ENCODE data around the gene FKBP7. TPM values are rescaled to one million over a fixed set of nuclear protein-coding genes. Genes with fewer than 3 reads are reported as not detected.
A peak's percentile ranks its signal among the peaks of the same experiment; 100 is the strongest.
"Not testable (repeated sequence)": the region's sequence is repeated elsewhere in the genome, so short reads cannot be mapped to it uniquely, and the experiment has no call there.

Gene FKBP7
- total and polyA plus RNA-seq, 7 donors: 2.1 to 5.6 (median 3.1) TPM

GRCh38 chr2:178473931-178474330 lies 4.5 kb downstream of the FKBP7 start:
- no peaks in the 10 kb centered on the region for H3K9me3 ChIP-seq
- no peak for DNase-seq
- H3K4me3 ChIP-seq: no peak overlapping the region
- intact Hi-C loops (cut with DNase I): no loop called here
- no peak for TF ChIP-seq CTCF (IDR thresholded peaks at IDR 0.05)
- whole genome bisulfite sequencing, 3 donors: 41 to 51% (median 45%) methylated on average over 4 of the region's 4 CpGs
- ATAC-seq: no peak
- peaks cover 9% of the 10 kb centered on the region for H3K4me1 ChIP-seq
- no peak overlapping the region for H3K27ac ChIP-seq
- H3K27me3 ChIP-seq (ENCODE audit: insufficient read depth in 3 of 3, low read length in 2 of 3): no peaks in the 10 kb centered on the region
- H3K36me3 ChIP-seq (ENCODE audit: insufficient read depth in 1 of 2, low read depth in 1 of 2): peaks cover 0 to 2% of the 10 kb centered on the region in 2 donors

GRCh38 chr2:178473373-178473772 lies 5.0 kb downstream of the FKBP7 start:
- no peak for DNase-seq
- WGBS, 3 donors: 96 to 100% (median 96%) methylated on average over 2 of the region's 2 CpGs

GRCh38 chr2:178471313-178471712 lies 7.1 kb downstream of the FKBP7 start:
- H3K4me3 ChIP-seq; H3K4me1 ChIP-seq; H3K27ac ChIP-seq; H3K9me3 ChIP-seq; DNase-seq; intact Hi-C loops (cut with DNase I); H3K27me3 ChIP-seq (ENCODE audit: insufficient read depth in 3 of 3, low read length in 2 of 3); ATAC-seq: not testable (repeated sequence)
- peaks cover 3 to 12% of the 10 kb centered on the region in 2 donors for H3K36me3 ChIP-seq (ENCODE audit: insufficient read depth in 1 of 2, low read depth in 1 of 2)
- 93 to 95% (median 94%) methylated on average over 5 of the region's 5 CpGs for WGBS, 3 donors

More at GRCh38 chr2:178473373-178473772, 5.0 kb downstream of the FKBP7 start:
- Histone ChIP-seq H3K27ac (no peak overlapping the region), H3K4me1 (peaks cover 9% of the 10 kb centered on the region), H3K27me3 (ENCODE audit: insufficient read depth in 3 of 3, low read length in 2 of 3) (no peaks in the 10 kb centered on the region), H3K4me3 (no peak overlapping the region), H3K9me3 (no peaks in the 10 kb centered on the region), H3K36me3 (ENCODE audit: insufficient read depth in 1 of 2, low read depth in 1 of 2) (peaks cover under 1 to 3% of the 10 kb centered on the region in 2 donors)
- no peak for TF ChIP-seq CTCF (IDR thresholded peaks at IDR 0.05)
- intact Hi-C loops (cut with DNase I): no loop called here
- no peak for ATAC-seq

GRCh38 chr2:178469219-178469849 lies 9.1 kb downstream of the FKBP7 start:
- no peak overlapping the region for H3K4me3 ChIP-seq
- no peak for ATAC-seq
- DNase-seq: no peak
- H3K27ac ChIP-seq: no peak overlapping the region
- intact Hi-C loops (cut with DNase I): no loop called here
- WGBS, 3 donors: 92% methylated on average over 7 of the region's 7 CpGs
- no peaks in the 10 kb centered on the region for H3K9me3 ChIP-seq
- no peak for TF ChIP-seq CTCF (IDR thresholded peaks at IDR 0.05)
- H3K27me3 ChIP-seq (ENCODE audit: insufficient read depth in 3 of 3, low read length in 2 of 3): no peaks in the 10 kb centered on the region
- peaks cover 3 to 22% of the 10 kb centered on the region in 2 donors for H3K36me3 ChIP-seq (ENCODE audit: insufficient read depth in 1 of 2, low read depth in 1 of 2)
- H3K4me1 ChIP-seq: no peaks in the 10 kb centered on the region

GRCh38 chr2:178457390-178457886 lies 21.0 kb downstream of the FKBP7 start:
- DNase-seq (no peak), ATAC-seq (peak in 1 of 4 donors; percentile 17)
- no peak for TF ChIP-seq CTCF (IDR thresholded peaks at IDR 0.05)
- H3K9me3 ChIP-seq: no peaks in the 10 kb centered on the region
- intact Hi-C loops (cut with DNase I): no loop called here
- no peaks in the 10 kb centered on the region for H3K36me3 ChIP-seq (ENCODE audit: insufficient read depth in 1 of 2, low read depth in 1 of 2)
- H3K27ac ChIP-seq: no peak overlapping the region
- H3K4me3 ChIP-seq: no peak overlapping the region
- H3K4me1 ChIP-seq: peaks cover 5% of the 10 kb centered on the region
- 89 to 95% (median 92%) methylated on average over 11 of the region's 11 CpGs for WGBS, 3 donors
- no peaks in the 10 kb centered on the region for H3K27me3 ChIP-seq (ENCODE audit: insufficient read depth in 3 of 3, low read length in 2 of 3)
